OCI-LY7 (cell line): ENCODE data around the gene MAP3K20.

Experiments
- EZH2phosphoT487 ChIP-seq: fragments of 200-600 bp; sonication (generic); IDR thresholded peaks from 2 replicates; pipeline ENCODE4 v1.6.1; 2018; ENCODE audit warnings: low read depth, borderline replicate concordance, mild to moderate bottlenecking, mixed run types, antibody characterized with exemption, low read length, moderate library complexity, mixed read lengths
- TF ChIP-seq, protein P1 (sequence below): fragments of 200-600 bp; sonication (generic); conservative IDR thresholded peaks from 2 replicates; pipeline ENCODE4 v1.5.1; 2014; ENCODE audit warnings: mild to moderate bottlenecking, antibody characterized with exemption, low read length, moderate library complexity, mixed read lengths

DNA sequence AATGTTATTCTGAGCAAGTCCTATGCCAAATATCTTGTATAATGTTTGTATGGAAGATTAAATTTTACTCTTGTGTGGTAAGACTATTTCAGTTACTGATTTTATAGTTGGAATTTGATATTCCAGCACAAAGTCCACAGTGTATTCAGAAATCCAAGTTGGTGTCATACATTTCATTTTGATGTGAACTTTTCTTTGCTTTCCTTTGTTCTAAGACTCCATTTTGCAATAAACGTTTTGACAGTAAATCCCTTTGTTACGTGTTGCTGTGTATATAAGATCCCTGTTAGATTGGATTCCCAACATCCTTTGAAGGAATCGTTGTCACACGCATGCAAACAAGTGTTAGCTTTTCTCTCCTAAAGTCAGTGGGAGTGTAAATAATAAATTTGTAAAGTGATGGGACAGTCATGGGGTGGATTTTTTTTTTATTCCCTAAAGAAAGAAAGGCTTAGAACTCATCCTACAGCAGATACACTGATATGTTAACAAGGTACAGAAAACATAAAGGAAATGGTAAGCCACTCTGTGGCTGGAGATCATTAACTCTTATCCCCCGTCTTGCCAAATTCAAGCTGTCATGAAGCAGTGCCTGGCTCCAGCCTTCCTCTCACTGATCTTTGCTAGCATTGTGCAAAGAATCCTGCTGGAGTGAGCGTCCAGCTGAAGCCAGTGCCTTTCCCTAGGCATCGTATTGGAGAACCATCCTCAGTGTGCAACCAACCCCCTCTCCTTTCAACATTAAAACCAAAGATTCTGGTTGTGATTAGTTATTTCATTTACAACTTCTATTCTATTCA lies 151.5 kb downstream of the MAP3K20 start:
- TF ChIP-seq, protein P1, sequence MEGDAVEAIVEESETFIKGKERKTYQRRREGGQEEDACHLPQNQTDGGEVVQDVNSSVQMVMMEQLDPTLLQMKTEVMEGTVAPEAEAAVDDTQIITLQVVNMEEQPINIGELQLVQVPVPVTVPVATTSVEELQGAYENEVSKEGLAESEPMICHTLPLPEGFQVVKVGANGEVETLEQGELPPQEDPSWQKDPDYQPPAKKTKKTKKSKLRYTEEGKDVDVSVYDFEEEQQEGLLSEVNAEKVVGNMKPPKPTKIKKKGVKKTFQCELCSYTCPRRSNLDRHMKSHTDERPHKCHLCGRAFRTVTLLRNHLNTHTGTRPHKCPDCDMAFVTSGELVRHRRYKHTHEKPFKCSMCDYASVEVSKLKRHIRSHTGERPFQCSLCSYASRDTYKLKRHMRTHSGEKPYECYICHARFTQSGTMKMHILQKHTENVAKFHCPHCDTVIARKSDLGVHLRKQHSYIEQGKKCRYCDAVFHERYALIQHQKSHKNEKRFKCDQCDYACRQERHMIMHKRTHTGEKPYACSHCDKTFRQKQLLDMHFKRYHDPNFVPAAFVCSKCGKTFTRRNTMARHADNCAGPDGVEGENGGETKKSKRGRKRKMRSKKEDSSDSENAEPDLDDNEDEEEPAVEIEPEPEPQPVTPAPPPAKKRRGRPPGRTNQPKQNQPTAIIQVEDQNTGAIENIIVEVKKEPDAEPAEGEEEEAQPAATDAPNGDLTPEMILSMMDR: no peak
- TF ChIP-seq EZH2phosphoT487: no peak
